GM19468 (cell line): ENCODE measurements around the gene PID1.

Experiments
- ATAC-seq: cut with Tn5 transposase; IDR thresholded peaks from one replicate; pipeline ENCODE4 v1.9.1; 2021; ENCODE audit warnings: mild to moderate bottlenecking, moderate library complexity, moderate number of reproducible peaks; ENCODE audit not compliant: unreplicated experiment; ENCODE audit errors: extremely low read depth

The PID1 gene

GRCh38 chr2:229265727-229266126 lies 5.4 kb downstream of the PID1 start:
- no peak for ATAC-seq

- ATAC-seq, result no peak
These were observed 9.5 kb downstream of the PID1 start for GRCh38 chr2:229261599-229261998.

GRCh38 chr2:229261076-229261475 lies 10.0 kb downstream of the PID1 start:
- no peak for ATAC-seq

- ATAC-seq, result no peak
These were observed 13.1 kb downstream of the PID1 start for GRCh38 chr2:229257985-229258384.

GRCh38 chr2:229256376-229256775 lies 14.7 kb downstream of the PID1 start:
- no peak for ATAC-seq

GRCh38 chr2:229254206-229254605 lies 16.9 kb downstream of the PID1 start:
- ATAC-seq, result no peak

- ATAC-seq, result no peak
These were observed 18.1 kb downstream of the PID1 start for GRCh38 chr2:229252996-229253395.

GRCh38 chr2:229252280-229252679 lies 18.8 kb downstream of the PID1 start:
- ATAC-seq, result no peak

GRCh38 chr2:229249536-229249935 lies 21.6 kb downstream of the PID1 start:
- ATAC-seq, result no peak

GRCh38 chr2:229246334-229246733 lies 24.8 kb downstream of the PID1 start:
- ATAC-seq, result no peak

- ATAC-seq, result no peak
These were observed 26.1 kb downstream of the PID1 start for GRCh38 chr2:229244975-229245374.

GRCh38 chr2:229243890-229244560 lies 27.1 kb downstream of the PID1 start:
- ATAC-seq, result no peak

GRCh38 chr2:229240984-229241491 lies 30.0 kb downstream of the PID1 start:
- ATAC-seq, result no peak

- ATAC-seq, result no peak
These were observed 32.1 kb downstream of the PID1 start for GRCh38 chr2:229239021-229239420.

GRCh38 chr2:229237270-229237669 lies 33.8 kb downstream of the PID1 start:
- no peak for ATAC-seq

GRCh38 chr2:229235131-229235914 lies 35.8 kb downstream of the PID1 start:
- no peak for ATAC-seq

GRCh38 chr2:229231885-229232284 lies 39.2 kb downstream of the PID1 start:
- no peak for ATAC-seq

GRCh38 chr2:229231328-229231868 lies 39.7 kb downstream of the PID1 start:
- ATAC-seq, result no peak

- no peak for ATAC-seq
These were observed 40.2 kb downstream of the PID1 start for GRCh38 chr2:229230911-229231310.

GRCh38 chr2:229230256-229230655 lies 40.8 kb downstream of the PID1 start:
- no peak for ATAC-seq

- no peak for ATAC-seq
These were observed 44.7 kb downstream of the PID1 start for GRCh38 chr2:229226382-229226781.
